Aorta (tissue), 5 donors: Measurements from ENCODE around the gene TMOD1. TPM values are rescaled to one million over a fixed set of nuclear protein-coding genes. Genes with fewer than 3 reads are reported as not detected.
"Not testable (repeated sequence)": the region's sequence is repeated elsewhere in the genome, so short reads cannot be mapped to it uniquely, and the experiment has no call there.

Experiments
- ATAC-seq: fragments of 200-7000 bp; cut with Tn5 transposase; one replicate; pipeline ENCODE4 v1.9.1; 2022; ENCODE audit warnings: moderate library complexity; ENCODE audit not compliant: low FRiP score
- DNase-seq, 2 donors: peaks; one replicate each; pipeline ENCODE4 v3.0.0-alpha.2; 2020
- H3K27ac ChIP-seq, 2 donors: one replicate each; pipeline ENCODE4 v1.5.1; 2013; ENCODE audit warnings: low read length in 2 of 2, mild to moderate bottlenecking in 2 of 2, moderate library complexity in 2 of 2, control low read depth in 1 of 2, inconsistent platforms in 1 of 2, low read depth in 1 of 2
- H3K27me3 ChIP-seq, 2 donors: one replicate each; pipeline ENCODE4 v1.6.1; 2013; ENCODE audit warnings: control low read depth in 1 of 2, low read length in 1 of 2, mild to moderate bottlenecking in 1 of 2, moderate library complexity in 1 of 2; ENCODE audit not compliant: insufficient read depth in 2 of 2, control insufficient read depth in 1 of 2
- H3K36me3 ChIP-seq, 2 donors: one replicate each; pipeline ENCODE4 v1.6.1; 2013; ENCODE audit warnings: control low read depth in 1 of 2, low read length in 1 of 2, mild to moderate bottlenecking in 1 of 2; ENCODE audit not compliant: insufficient read depth in 2 of 2, control insufficient read depth in 1 of 2
- H3K4me1 ChIP-seq, 2 donors: one replicate each; pipeline ENCODE4 v1.6.1; 2013; ENCODE audit warnings: low read length in 2 of 2, control low read depth in 1 of 2, mild to moderate bottlenecking in 1 of 2, moderate library complexity in 1 of 2; ENCODE audit not compliant: insufficient read depth in 2 of 2, control insufficient read depth in 1 of 2
- H3K4me3 ChIP-seq, 2 donors: one replicate each; pipeline ENCODE4 v1.5.1; 2013; ENCODE audit warnings: low read length in 2 of 2, control low read depth in 1 of 2, mild to moderate bottlenecking in 1 of 2
- H3K9me3 ChIP-seq: one replicate; pipeline ENCODE4 v1.6.1; 2013; ENCODE audit warnings: mild to moderate bottlenecking, low read length; ENCODE audit not compliant: control insufficient read depth
- WGBS, 2 donors: extraction: QIAGEN DNeasy Blood & Tissue Kit; methylation state at CpG; one replicate each; pipeline ENCODE4 v1.1.7; 2013; 5-methylcytosine and 5-hydroxymethylcytosine counted together
- intact Hi-C, 2 donors: fragments of 100-400 bp; cut with DNase I; formaldehyde crosslinking; loops; one replicate each; pipeline versions ENCODE4 v1.14.2 to v1.15.0; 2022
- polyA plus RNA-seq, 2 donors: library from polyadenylated mRNA; stranded (reverse); fragments of 200-250 nt; gene quantifications; one replicate each; pipeline ENCODE4 v1.2.3, GENCODE V29; 2013
- total RNA-seq, 2 donors: library from RNA; stranded (reverse); fragmentation: NEBNext Ultra II Directional; extraction: Animal tissue kit (Norgen Biotek cat#: 25700); gene quantifications; one replicate each; pipeline ENCODE4 v1.2.1, GENCODE V29; 2021
- donor health status: healthy with polysubstance abuse.
- donor health status: Bipolar disorder and iron deficiency.
- donor health status: DM: no; HTN: no; CAD: no.
- donor health status: DM: no; HTN: no; CAD: no.
- donor health status: DM: yes; HTN: yes; CAD: no.

Gene TMOD1
- total and polyA plus RNA-seq, 4 donors = 24.5 to 102 (median 41.4) TPM

GRCh38 chr9:97604901-97605645, 103.6 kb downstream of the TMOD1 start:
- no peak overlapping the region for H3K27ac ChIP-seq

GRCh38 chr9:97615439-97616072, 114.1 kb downstream of the TMOD1 start:
- peak in 1 of 2 donors; percentile 53 for DNase-seq
- peak; percentile 86 for ATAC-seq
- H3K4me3 ChIP-seq = no peak overlapping the region
- H3K9me3 ChIP-seq = no peaks in the 10 kb centered on the region
- no peaks in the 10 kb centered on the region for H3K27me3 ChIP-seq
- intact Hi-C loops = loop anchor here (1.0 to 5.0 kb wide), 2 partner anchors 147 to 208 kb away; no protein-coding TSS in a partner anchor
- no peaks in the 10 kb centered on the region for H3K4me1 ChIP-seq
- H3K27ac ChIP-seq = no peak overlapping the region
- peaks cover 0 to 2% of the 10 kb centered on the region in 2 donors for H3K36me3 ChIP-seq

More at GRCh38 chr9:97604901-97605645, 103.6 kb downstream of the TMOD1 start:
- ATAC-seq (no peak), DNase-seq (no peak)
- Histone ChIP-seq H3K27me3 (no peaks in the 10 kb centered on the region), H3K4me3 (no peak overlapping the region), H3K36me3 (peaks cover 8% of the 10 kb centered on the region in 2 donors), H3K4me1 (no peaks in the 10 kb centered on the region), H3K9me3 (no peaks in the 10 kb centered on the region)
- 89 to 90% methylated on average over 17 of the region's 17 CpGs for WGBS, 2 donors
- intact Hi-C loops = no loop called here

GRCh38 chr9:97617939-97618416, 116.5 kb downstream of the TMOD1 start:
- no peak for DNase-seq
- H3K27me3 ChIP-seq = no peaks in the 10 kb centered on the region
- ATAC-seq = no peak
- intact Hi-C loops = loop anchor here in 1 of 2 donors (5.0 kb wide), 1 partner anchor 211 kb away; no protein-coding TSS in a partner anchor
- peaks cover 2% of the 10 kb centered on the region in 2 donors for H3K36me3 ChIP-seq
- H3K9me3 ChIP-seq = no peaks in the 10 kb centered on the region
- H3K4me1 ChIP-seq = no peaks in the 10 kb centered on the region
- no peak overlapping the region for H3K27ac ChIP-seq
- 87% methylated on average over 1 of the region's 1 CpG for WGBS, 2 donors
- H3K4me3 ChIP-seq = no peak overlapping the region

- H3K36me3 ChIP-seq, H3K4me3 ChIP-seq, H3K9me3 ChIP-seq, H3K4me1 ChIP-seq, H3K27ac ChIP-seq, H3K27me3 ChIP-seq, DNase-seq, ATAC-seq, intact Hi-C loops: not testable (repeated sequence)
- 92 to 96% methylated on average over 2 of the region's 2 CpGs for WGBS, 2 donors
Observed at GRCh38 chr9:97620063-97620462, 118.6 kb downstream of the TMOD1 start.

GRCh38 chr9:97622483-97622882, 121.0 kb downstream of the TMOD1 start:
- intact Hi-C loops, DNase-seq, H3K9me3 ChIP-seq, H3K4me1 ChIP-seq, ATAC-seq, H3K27me3 ChIP-seq, H3K27ac ChIP-seq, H3K36me3 ChIP-seq, H3K4me3 ChIP-seq: not testable (repeated sequence)
- WGBS, 2 donors = 94 to 96% methylated on average over 5 of the region's 5 CpGs

GRCh38 chr9:97623946-97624345, 122.5 kb downstream of the TMOD1 start:
- no peak for DNase-seq
- peaks cover 0 to 3% of the 10 kb centered on the region in 2 donors for H3K4me1 ChIP-seq
- 87 to 94% methylated on average over 1 of the region's 1 CpG for WGBS, 2 donors
- H3K9me3 ChIP-seq = no peaks in the 10 kb centered on the region
- intact Hi-C loops = no loop called here
- ATAC-seq = no peak
- H3K27ac ChIP-seq = no peak overlapping the region
- H3K27me3 ChIP-seq = no peaks in the 10 kb centered on the region
- peaks cover 7 to 8% of the 10 kb centered on the region in 2 donors for H3K36me3 ChIP-seq
- H3K4me3 ChIP-seq = no peak overlapping the region

GRCh38 chr9:97625620-97626019, 124.2 kb downstream of the TMOD1 start:
- Histone ChIP-seq H3K4me1 (peaks cover 0 to 3% of the 10 kb centered on the region in 2 donors), H3K4me3 (no peak overlapping the region), H3K9me3 (no peaks in the 10 kb centered on the region), H3K27me3 (no peaks in the 10 kb centered on the region), H3K36me3 (peaks cover 7 to 8% of the 10 kb centered on the region in 2 donors), H3K27ac (no peak overlapping the region)
- 63 to 71% methylated on average over 3 of the region's 3 CpGs for WGBS, 2 donors
- DNase-seq = no peak
- ATAC-seq = no peak
- intact Hi-C loops = no loop called here

GRCh38 chr9:97627624-97628023, 126.2 kb downstream of the TMOD1 start:
- 68 to 71% methylated on average over 5 of the region's 5 CpGs for WGBS, 2 donors
- Histone ChIP-seq H3K4me1 (peaks cover 0 to 3% of the 10 kb centered on the region in 2 donors), H3K36me3 (peaks cover 7% of the 10 kb centered on the region in 2 donors), H3K9me3 (no peaks in the 10 kb centered on the region), H3K27ac (no peak overlapping the region), H3K27me3 (no peaks in the 10 kb centered on the region), H3K4me3 (no peak overlapping the region)
- ATAC-seq (no peak), DNase-seq (no peak)
- intact Hi-C loops = no loop called here
